Ovary (tissue), 3 donors: ENCODE measurements around the gene SHMT2.

Experiments
- EP300 ChIP-seq: sonication (generic); formaldehyde crosslinking; IDR thresholded peaks from one replicate; pipeline ENCODE4 v1.6.1; 2017; ENCODE audit warnings: antibody characterized with exemption
- POLR2A ChIP-seq: fragments of 450-650 bp; IDR thresholded peaks from one replicate; pipeline ENCODE4 v1.6.1; 2017; ENCODE audit warnings: antibody characterized with exemption, mild to moderate bottlenecking, moderate library complexity
- TF ChIP-seq, protein P1 (sequence below), 3 donors: fragments of 450-650 bp in 2 of 3; fragments of 200-600 bp in 1 of 3; IDR thresholded peaks; one replicate each; pipeline versions ENCODE4 v1.5.1 to v1.8.0; 2016 to 2022; ENCODE audit warnings: antibody characterized with exemption in 3 of 3, mild to moderate bottlenecking in 1 of 3
- donor health status: DM: no; HTN: no; CAD: no.

DNA sequence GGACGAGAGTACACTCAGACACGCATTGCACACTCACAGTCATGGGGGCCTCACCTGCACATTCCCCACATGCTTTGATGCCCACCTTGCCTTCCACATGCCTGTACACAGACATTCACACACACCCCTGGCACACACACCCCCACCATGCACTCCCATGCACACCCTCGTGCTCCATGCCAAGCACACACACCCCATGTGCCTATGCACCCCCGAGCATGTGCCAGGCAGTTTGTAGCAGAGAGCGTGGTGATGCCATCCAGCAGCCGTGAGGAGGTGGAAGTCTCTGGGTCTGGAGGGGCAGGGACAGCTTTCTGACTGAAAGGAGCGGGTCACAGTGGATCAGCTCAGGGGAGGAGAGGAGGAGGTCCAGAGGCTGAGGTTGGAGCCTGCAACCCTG lies 23.6 kb upstream of the SHMT2 start:
- TF ChIP-seq, protein P1, sequence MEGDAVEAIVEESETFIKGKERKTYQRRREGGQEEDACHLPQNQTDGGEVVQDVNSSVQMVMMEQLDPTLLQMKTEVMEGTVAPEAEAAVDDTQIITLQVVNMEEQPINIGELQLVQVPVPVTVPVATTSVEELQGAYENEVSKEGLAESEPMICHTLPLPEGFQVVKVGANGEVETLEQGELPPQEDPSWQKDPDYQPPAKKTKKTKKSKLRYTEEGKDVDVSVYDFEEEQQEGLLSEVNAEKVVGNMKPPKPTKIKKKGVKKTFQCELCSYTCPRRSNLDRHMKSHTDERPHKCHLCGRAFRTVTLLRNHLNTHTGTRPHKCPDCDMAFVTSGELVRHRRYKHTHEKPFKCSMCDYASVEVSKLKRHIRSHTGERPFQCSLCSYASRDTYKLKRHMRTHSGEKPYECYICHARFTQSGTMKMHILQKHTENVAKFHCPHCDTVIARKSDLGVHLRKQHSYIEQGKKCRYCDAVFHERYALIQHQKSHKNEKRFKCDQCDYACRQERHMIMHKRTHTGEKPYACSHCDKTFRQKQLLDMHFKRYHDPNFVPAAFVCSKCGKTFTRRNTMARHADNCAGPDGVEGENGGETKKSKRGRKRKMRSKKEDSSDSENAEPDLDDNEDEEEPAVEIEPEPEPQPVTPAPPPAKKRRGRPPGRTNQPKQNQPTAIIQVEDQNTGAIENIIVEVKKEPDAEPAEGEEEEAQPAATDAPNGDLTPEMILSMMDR (IDR thresholded peaks at IDR 0.05): no peak
- TF ChIP-seq POLR2A (no peak), EP300 (no peak)
